ENCODE data around the gene MOB4.
A peak's percentile ranks its signal among the peaks of the same experiment; 100 is the strongest.
"Not testable (repeated sequence)": the region's sequence is repeated elsewhere in the genome, so short reads cannot be mapped to it uniquely, and the experiment has no call there.

MOB4 gene

GRCh38 chr2:197515739-197516392, at the start of gene MOB4:
MOB4 (plus strand) TSS chr2:197516066; CDS start chr2:197516087, 21 bp downstream.
- peak; percentile 85 to 98 for DNase-seq

- DNase-seq, result no peak
Observed at GRCh38 chr2:197472166-197472565, 43.7 kb upstream of the MOB4 start.

- no peak for DNase-seq
Observed at GRCh38 chr2:197477797-197478196, 38.1 kb upstream of the MOB4 start.

- DNase-seq, result no peak
Observed at GRCh38 chr2:197480165-197481036, 35.5 kb upstream of the MOB4 start.

GRCh38 chr2:197484248-197484647, 31.6 kb upstream of the MOB4 start:
- DNase-seq, result not testable (repeated sequence)

GRCh38 chr2:197486175-197486574, 29.7 kb upstream of the MOB4 start:
- DNase-seq, result no peak

- no peak for DNase-seq
Observed at GRCh38 chr2:197487385-197487784, 28.5 kb upstream of the MOB4 start.

GRCh38 chr2:197495433-197496134, 20.3 kb upstream of the MOB4 start:
- no peak for DNase-seq

- no peak for DNase-seq
Observed at GRCh38 chr2:197496695-197497094, 19.2 kb upstream of the MOB4 start.

GRCh38 chr2:197497326-197497725, 18.5 kb upstream of the MOB4 start:
- no peak for DNase-seq

- DNase-seq, result no peak
Observed at GRCh38 chr2:197498235-197498936, 17.5 kb upstream of the MOB4 start.

- peak; percentile 44 to 72 for DNase-seq
Observed at GRCh38 chr2:197498937-197499593, 16.8 kb upstream of the MOB4 start.

GRCh38 chr2:197499594-197500502, 16.0 kb upstream of the MOB4 start, which contains the start of the genes HSPD1 and HSPE1:
HSPD1 (minus strand) TSS chr2:197499840; CDS start chr2:197498848, 992 bp downstream.
HSPE1 (plus strand) TSS chr2:197500379; CDS start chr2:197500437, 58 bp downstream.
- DNase-seq, result peak; percentile 98 to 99

- peak in 1 of 2 experiments; percentile 81 for DNase-seq
Observed at GRCh38 chr2:197500503-197501131, 15.2 kb upstream of the MOB4 start.

GRCh38 chr2:197502201-197502600, 13.7 kb upstream of the MOB4 start:
- DNase-seq, result no peak

- DNase-seq, result no peak
Observed at GRCh38 chr2:197502685-197503084, 13.2 kb upstream of the MOB4 start.

- no peak for DNase-seq
Observed at GRCh38 chr2:197504000-197504399, 11.9 kb upstream of the MOB4 start.

GRCh38 chr2:197504512-197504911, 11.4 kb upstream of the MOB4 start:
- DNase-seq, result no peak

- DNase-seq, result no peak
Observed at GRCh38 chr2:197506658-197507057, 9.2 kb upstream of the MOB4 start.

- no peak for DNase-seq
Observed at GRCh38 chr2:197513915-197514314, 2.0 kb upstream of the MOB4 start.
